SK-N-DZ (cell line): ENCODE results near the gene CFAP61.

Experiments used
- DNase-seq: peaks from one replicate; pipeline ENCODE4 v3.0.0-alpha.2; 2015; ENCODE audit warnings: low spot score

CFAP61 gene

GRCh38 chr20:20363799-20364592 lies 311.7 kb downstream of the CFAP61 start:
- DNase-seq, result no peak

DNA sequence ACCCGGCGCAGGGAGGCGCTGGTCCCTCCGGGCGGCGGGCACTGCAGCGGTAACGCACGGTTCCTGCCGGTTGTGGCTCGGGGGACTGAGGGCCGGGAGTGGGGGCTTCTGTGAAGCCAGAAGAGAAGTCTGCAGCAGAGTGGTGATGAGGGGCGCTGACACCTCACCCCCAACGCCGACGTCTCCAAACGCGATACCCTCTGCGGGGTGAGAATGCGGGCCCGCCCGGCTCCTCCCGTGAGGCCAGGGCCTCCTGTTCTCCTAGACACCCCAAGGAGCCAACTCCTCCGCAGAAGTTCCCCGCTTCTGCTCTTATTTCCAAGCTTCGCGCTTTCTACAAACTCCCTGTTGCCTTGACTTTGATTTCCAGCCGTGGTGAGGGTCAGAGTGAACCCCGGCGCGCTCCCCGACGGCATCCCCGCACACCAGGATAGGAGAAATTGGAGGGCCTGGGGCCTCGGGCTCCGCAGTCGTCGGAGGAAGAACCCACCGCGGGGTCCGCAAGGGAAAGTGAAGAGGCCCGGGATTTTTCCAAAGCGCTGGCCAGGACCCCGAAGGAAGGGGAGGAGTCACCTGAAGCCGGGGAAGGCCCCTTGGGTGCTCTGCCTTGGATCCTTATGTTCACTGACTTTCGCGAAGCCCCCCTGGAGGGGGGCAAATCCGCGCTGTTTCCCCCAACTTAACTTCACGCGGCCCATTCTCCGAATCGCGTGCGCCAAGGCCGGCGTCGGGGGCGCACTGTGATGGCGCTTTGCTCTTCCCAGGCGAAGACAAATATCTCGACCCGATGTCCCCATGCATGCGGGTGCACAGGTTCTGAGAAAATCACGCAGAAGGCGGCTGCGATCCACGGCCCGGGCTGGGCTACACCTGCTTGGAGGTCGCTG lies 312.5 kb downstream of the CFAP61 start:
- DNase-seq, result no peak

DNA sequence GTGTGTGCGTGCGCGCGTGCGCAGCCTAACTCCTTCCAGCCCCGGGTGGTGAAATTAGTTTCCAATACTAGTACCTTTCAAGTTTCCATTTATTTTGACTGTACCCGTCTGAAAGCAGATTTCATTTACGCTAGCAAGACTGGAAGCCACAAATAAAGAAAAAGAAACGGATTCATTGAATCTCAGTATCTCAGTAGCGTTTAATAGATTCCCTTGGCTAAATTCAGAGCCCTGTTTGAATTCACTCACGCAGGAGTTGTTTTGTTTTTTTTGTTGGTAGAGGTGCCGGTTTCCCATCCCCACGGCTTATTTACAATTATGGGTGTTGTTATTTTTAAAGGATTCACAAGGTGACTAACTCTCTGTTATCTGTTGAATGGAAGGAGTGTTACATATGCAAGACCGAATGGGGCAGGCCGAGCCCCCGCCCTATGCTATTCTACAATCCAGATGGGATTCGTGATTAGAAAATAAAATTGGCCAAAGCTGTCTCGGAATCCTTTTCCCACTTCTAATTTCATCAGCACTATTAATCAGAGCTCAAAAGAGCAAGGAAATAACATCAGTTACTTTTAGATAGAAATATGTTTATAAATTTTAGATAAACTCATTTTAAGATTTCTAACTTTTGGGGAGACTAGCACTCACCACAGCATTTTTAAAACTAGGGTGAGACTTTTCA lies 313.3 kb downstream of the CFAP61 start:
- no peak for DNase-seq

DNA sequence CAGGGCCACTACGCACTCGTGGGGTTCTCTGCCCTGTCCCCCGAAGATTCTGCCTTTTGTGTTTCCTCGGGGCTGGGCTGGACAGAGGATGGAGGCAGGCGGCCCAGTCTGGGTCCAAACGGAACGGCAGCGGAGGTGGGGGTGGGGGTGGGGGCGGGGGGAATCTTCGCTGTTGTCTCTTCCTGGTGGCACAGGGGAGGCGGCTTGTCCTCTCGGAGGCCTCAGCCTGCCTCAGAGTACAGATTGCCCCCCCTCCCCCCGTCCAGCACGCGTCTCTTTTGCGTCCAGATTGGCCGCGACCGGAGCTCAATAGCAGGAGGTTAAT lies 314.2 kb downstream of the CFAP61 start:
- DNase-seq, result no peak

DNA sequence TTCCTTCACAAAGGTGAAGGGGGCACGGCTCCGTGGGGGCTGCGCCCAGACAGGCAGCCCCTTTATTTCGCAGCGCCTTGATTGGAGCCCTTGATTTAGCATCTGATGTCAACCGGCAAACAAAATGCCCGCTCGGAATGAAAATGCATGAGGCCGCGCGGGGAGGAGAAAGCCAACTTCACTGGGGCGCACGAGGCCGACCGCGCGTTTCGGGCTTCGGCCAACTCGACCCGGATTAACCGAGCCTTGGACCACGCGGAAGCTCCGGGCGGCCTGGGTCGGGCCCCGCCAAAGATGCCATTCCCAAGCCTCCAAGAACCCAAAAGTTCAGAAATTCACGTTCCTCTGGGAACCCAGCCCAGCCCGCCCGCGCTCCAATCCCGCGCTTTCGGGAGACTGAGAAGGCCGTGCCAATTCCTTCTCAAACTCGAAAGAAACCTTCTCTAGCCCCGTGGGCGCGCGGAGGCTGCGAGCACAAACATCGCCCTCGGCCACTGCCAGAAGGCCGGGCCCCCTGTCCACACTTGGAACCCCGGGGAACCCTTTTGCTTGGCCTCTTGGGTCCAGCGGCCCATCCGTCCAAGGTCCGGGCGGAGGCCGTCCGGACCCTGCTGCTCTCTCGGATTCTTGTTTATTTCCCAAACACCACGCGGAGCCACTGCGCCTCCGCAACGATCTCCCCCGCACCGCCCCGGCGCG lies 314.7 kb downstream of the CFAP61 start:
- no peak for DNase-seq

DNA sequence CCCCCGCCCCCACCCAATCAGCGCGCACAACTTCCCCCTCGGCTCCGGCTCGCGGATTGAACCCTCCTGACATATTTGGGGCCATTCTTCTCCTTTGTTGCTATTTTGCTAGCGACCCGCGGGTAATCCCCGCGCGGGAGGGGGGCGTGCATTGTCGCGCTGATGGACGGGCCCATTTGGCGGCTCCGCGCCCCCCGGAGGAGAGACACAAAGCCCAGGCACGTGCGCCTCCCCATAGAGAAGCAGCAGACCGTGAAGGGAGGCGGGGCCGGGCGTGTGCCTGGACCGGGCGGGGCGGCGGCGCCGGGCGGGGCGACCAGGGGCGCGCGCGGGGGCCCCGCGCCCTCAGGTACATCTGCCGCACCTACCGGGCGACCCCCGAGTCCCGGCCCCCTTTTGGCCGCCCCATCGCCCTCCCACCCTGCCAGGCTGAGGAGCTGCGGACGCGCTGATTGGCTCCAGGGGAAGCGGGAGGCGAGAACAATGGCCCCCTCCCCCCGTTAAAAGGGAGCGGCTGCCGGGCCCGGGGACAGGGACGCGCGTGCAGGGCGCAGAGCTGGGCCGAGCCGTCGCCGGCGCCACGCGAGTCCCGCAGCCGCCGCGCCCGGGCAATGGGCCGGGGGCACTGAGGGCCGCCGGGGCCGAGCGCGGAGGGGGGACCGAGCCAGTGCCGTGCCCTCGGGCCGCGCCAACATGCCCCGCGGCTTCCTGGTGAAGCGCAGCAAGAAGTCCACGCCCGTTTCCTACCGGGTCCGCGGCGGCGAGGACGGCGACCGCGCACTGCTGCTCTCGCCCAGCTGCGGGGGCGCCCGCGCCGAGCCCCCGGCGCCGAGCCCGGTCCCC lies 315.5 kb downstream of the CFAP61 start, which contains the start of gene INSM1:
Gene INSM1, plus strand, starts transcription at position 530 of the 843 bp plus-strand sequence. Its CDS starts 164 bp downstream, at position 694.
- peak; percentile 87 for DNase-seq

- DNase-seq, result peak; percentile 24
Measured at GRCh38 chr20:20368418-20369249, 316.3 kb downstream of the CFAP61 start.

DNA sequence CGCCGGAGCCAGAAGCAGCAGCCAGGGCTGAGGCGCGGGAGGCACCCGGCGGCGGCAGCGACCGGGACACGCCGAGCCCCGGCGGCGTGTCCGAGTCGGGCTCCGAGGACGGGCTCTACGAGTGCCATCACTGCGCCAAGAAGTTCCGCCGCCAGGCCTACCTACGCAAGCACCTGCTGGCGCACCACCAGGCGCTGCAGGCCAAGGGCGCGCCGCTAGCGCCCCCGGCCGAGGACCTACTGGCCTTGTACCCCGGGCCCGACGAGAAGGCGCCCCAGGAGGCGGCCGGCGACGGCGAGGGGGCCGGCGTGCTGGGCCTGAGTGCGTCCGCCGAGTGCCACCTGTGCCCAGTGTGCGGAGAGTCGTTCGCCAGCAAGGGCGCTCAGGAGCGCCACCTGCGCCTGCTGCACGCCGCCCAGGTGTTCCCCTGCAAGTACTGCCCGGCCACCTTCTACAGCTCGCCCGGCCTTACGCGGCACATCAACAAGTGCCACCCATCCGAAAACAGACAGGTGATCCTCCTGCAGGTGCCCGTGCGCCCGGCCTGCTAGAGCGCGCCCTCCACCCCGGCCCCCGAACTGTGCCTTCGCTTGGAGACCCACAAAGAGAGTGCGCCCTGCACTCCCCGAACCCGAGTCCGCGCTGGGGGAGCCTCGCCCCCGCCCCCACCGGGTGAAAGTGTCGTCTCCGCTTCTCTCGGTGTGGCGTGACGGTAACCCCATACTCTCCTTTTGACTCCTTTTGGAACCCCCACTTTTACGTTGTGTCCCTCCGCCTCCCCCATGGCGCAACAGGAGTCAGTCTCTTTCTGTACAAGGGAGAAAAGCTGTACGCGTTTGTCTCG lies 317.1 kb downstream of the CFAP61 start:
- peak; percentile 46 for DNase-seq

GRCh38 chr20:20370094-20370575 lies 317.8 kb downstream of the CFAP61 start:
- DNase-seq, result peak; percentile 35

DNA sequence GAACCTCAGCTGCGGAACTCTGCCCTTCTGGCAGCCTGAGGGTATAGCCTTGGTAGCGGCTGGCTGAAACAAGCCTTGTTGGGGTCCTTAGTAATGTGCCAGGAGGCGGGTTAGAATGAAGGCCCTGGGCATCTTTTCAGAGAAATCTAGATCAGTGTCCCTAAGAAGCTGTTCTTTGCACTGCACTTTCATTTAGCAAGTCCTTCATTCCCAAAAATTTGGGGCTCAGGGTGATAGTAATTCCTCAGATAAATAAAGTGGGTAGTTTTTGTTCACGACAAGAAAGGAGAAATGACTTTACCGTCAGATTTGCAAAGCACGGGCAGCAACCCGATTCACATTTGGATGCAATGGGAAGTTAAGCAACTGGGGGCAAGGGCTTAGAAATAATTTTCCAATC lies 318.8 kb downstream of the CFAP61 start:
- DNase-seq, result no peak

DNA sequence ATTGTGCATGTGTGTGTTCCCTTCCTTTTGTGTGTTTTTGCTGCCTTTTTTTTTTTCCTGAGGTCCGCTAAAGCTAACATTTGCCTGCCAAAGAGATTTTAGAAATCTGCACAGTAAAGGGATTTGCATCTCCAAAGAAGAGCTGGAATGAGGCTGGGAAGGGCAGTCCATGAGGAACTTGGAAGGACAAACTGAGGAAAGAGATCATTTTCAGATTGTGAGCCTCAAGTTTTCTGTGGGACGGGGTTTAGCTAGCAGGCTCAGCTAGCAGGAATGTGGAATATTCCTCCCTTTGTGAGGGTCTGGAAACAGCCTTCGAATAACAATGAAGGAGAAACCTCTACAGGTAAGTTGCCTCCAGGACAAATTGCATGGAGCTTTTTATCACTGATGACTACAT lies 319.3 kb downstream of the CFAP61 start:
- no peak for DNase-seq

GRCh38 chr20:20373091-20373571 lies 320.8 kb downstream of the CFAP61 start:
- no peak for DNase-seq

DNA sequence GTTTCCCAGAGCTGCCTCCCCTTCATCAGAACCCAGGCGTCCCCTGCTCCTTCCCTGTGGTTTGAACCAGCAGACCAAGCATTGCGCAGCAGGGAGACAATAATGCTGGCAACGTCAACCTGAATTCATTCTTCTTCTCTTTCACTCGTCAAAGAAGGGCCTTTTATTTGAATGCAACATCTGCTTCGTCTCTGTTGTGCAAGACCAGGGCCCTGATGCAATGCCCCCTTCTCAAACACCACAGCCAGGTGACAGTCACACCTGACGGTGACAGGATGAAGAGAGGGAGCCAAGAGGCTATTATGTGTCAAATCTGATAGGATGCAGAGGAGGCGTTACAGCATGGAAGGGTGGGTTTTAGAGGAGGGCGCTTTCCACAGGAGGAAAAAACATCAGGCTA lies 323.5 kb downstream of the CFAP61 start:
- DNase-seq, result no peak

GRCh38 chr20:20386192-20386591 lies 333.9 kb downstream of the CFAP61 start:
- no peak for DNase-seq

DNA sequence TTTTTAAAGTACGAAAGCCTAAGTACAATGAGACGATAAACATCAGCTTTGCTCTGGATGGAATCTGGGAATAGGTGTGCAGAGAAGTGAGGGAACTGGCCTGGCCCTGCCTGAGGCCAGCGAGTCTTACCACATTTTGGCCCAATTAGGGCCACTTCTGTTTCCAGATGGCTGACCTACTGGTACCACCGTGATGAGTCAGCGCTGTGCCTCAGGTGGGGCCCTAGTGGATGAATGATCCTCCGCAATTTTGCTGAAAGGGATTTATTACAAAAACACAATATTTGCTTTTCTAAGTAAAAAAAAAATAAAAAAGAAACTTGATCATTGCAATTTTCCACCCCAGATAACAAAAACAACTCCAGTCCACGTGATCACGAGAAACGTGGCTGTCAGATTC lies 338.1 kb downstream of the CFAP61 start:
- DNase-seq, result no peak

GRCh38 chr20:20391115-20391514 lies 338.8 kb downstream of the CFAP61 start:
- no peak for DNase-seq

DNA sequence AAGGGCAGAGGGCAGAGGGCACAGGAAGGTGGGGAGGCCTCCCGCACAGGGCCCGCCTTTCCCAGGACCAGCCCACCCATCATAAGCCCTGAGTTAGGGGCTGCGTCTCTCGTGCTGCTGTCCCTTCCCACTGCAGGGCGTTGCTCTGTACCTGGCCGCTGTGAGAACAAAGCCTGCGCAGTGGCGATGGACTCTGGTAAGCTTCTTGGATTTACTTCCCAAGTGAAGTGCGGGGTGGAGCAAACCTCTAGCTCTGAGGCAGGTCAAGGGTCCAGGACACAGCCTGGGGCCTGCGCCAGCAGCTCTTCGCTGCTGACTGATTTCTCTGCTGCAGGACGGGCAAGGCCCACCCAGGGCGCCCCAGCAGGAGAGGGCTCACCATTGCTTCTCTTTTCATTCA lies 339.4 kb downstream of the CFAP61 start:
- no peak for DNase-seq
